HG03575 (cell line): Measurements from ENCODE around the gene CHURC1.
"Not testable (repeated sequence)": the region's sequence is repeated elsewhere in the genome, so short reads cannot be mapped to it uniquely, and the experiment has no call there.

Source experiments
- ATAC-seq: cut with Tn5 transposase; IDR thresholded peaks from one replicate; pipeline ENCODE4 v1.9.1; 2021; ENCODE audit not compliant: unreplicated experiment, insufficient number of reproducible peaks, low FRiP score; ENCODE audit errors: extremely low read depth

Gene CHURC1

GRCh38 chr14:64899958-64900357, 14.3 kb upstream of the CHURC1 start:
- ATAC-seq = no peak

GRCh38 chr14:64906022-64906421, 8.2 kb upstream of the CHURC1 start:
- ATAC-seq = no peak

DNA sequence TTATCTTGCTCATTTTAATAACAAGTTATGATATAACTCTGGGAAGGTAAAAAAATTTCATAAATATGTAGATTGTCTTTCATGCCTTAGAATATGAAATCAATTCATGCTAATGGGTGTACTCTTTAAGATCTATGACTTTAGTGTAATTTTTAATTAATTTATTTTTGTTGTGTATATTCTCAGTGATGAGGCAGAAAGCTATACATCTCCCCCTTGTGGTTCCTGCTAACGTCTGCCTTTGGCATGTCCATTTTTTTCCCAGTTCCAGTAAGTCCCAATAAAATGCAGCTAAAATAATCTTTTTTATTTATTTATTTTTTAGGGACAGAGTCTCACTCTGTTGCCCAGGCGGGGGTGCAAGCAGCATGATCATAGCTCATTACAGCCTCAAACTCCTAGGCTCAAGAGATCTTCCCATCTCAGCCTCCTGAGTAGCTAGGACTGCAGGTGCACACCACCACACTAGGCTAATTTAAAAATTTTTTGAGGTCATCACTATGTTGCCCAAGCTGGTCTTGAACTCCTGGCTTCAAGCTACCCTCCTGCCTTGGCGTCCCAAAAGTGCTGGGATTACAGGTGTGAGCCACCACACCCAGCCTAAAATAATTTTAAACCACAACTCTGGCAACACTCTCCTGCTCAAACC, 3.3 kb upstream of the CHURC1 start:
- no peak for ATAC-seq

DNA sequence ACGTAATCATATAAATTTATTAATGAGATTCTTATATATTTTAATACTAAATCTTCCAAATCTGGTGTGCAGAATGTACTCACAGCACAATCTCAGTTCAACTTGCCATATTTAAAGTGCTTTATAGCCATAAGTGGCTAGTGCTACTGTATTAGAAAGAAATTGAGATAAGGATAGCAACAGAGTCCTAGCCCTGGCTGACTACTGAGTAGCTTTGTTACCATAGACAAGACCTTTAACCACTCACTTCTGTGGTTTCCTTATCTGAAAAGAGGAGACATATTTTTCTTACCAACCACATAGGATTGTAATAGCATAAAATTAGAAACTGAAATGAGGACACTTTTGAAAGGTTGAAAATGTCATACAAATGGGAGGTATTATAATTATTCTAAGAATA, 2.0 kb upstream of the CHURC1 start:
- no peak for ATAC-seq

GRCh38 chr14:64913477-64913876, 778 bp upstream of the CHURC1 start:
- ATAC-seq = not testable (repeated sequence)

- ATAC-seq = no peak
Observed at GRCh38 chr14:64915029-64915424, 772 bp downstream of the CHURC1 start.

DNA sequence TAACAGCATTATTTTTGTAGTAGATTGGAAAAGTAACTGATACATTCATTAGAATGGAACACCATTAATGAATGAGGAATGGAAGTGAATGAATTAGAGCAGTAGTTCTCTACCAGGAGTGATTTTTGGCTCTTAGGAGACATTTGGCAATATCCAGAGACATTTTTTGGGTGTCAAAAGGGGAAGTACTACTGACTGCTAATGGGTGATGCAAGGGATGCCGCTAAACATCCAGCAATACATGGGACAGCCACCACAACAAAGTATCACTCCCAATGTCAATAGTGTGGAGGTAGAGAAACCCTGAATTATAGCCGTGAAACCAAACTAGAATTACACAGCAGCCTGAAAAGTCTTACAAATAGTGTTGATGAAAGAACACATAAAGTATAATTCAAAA, 1.5 kb downstream of the CHURC1 start:
- ATAC-seq = no peak

- no peak for ATAC-seq
Observed at GRCh38 chr14:64918216-64918615, 4.0 kb downstream of the CHURC1 start.

DNA sequence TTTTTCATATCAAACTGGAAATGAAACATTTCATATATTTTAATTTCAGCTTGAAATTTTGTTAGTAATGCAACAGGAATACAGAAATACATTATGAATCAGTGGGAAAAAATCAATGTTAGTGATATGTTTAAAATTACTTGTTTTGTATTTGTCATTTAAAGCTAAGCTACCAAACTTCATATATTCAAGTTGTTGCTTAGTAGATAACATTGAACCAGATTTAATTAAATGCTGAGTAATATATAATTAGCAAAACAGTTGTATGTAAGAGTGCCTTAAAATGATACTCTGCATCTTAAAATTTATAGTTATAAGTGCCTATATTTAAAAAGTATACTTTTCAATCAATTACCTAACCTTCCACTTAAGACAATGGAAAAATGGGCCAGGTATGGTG, 5.0 kb downstream of the CHURC1 start:
- ATAC-seq = no peak

DNA sequence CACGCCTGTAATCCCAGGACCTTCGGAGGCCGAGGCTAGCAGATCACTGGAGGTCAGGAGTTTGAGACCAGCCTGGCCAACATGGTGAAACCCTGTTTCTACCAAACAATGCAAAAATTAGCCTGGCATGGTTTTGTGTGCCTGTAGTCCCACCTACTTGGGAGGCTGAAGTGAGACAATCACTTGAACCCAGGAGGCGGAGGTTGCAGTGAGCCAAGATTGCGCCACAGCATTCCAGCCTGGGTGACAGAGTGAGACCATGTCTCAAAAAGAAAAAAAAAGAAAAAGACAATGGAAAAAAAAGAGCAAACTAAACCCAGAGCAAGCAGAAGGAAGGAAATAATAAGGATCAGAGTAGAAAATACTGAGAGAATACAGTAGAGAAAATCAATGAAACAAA, 5.4 kb downstream of the CHURC1 start:
- ATAC-seq = no peak

DNA sequence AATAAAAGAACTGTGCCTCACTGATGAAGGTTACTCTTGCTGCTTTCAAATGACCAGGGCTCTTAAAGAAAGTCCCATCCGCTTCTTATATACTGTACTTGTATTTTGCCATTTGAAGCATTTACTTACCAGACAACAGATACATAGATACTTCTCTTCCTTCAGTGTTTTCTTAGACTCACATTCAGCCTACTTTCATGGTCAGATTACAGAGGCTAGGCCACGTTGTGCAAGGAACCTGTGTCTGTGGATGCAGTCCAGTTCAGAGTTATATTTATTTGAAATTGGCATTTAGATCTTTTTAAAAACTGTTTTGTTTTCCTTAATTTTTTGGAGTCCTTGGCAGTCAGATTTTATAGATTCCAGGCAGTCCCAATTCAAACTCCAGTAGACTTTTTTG, 6.2 kb downstream of the CHURC1 start:
- ATAC-seq = no peak

DNA sequence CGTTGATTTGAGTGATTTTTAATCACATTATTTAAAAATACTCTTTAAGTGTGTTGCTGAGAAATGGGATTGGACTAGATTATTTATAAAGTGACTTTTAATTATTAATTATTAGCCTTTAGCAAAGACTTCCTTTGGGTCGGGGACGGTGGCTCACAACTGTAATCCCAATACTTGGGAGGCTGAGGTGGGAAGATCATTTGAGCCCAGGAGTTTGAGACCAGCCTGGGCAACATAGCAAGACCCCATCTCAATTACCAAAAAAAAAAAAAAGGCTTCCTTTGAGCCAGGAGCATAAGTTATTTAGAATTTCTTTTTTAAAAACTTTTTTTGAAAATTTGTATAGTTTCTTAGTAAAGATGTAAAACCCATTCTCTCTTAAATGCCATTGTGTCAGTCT, 8.8 kb downstream of the CHURC1 start:
- no peak for ATAC-seq

GRCh38 chr14:64926398-64926995, 12.2 kb downstream of the CHURC1 start:
- no peak for ATAC-seq

DNA sequence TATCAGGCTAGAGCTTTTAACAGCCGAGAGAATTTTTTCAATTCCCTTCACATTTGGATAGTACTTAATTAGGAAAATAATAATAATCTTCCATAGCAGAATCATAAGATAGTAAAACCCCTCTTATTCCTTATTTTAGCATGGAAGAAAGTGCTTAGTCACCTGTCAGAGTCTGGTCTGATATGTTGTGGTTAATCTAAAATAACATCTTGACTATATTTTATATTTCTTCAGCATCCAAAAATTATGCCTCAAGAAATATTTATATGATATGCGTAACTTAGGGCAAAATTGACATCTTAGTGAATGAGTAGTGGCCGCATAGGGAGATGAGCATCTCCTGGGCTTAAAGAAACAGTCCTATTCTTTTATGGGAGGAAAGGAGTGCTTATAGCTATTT, 12.8 kb downstream of the CHURC1 start:
- ATAC-seq = no peak

DNA sequence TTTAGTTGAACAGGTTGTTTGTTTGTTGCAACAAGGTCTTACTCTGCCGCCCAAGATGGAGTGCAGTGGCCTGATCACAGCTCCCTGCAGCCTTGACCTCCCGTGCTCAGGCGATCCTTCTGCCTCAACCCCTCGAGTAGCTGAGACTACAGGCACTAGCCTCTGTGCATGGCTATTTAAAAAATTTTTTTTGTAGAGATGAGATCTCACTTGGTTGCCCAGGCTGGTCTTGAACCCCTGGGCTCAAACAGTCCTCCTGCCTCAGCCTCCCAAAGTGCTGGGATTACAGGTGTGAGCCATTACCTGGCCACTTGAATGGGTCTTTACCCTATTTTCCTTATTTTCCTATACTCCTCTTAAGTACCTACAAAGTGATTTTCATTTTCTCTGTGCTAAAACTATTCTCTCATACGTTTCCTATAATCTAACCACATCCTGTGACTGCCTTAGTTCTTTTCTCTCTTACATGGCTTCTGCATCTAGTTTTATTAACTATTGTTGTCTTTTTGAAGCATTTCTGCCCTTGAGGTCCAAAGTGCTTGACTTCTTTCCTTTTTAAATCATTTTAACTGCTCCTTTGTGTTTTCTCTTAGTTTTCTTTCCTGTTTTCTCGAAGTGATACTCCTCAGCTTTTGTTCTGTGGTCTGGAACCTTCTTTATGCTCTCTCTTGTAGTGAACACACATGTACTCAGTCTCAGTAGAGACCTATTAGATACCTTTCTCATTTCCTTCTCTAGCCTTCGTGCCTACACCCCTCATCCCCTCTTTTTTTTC, 14.2 kb downstream of the CHURC1 start:
- no peak for ATAC-seq

DNA sequence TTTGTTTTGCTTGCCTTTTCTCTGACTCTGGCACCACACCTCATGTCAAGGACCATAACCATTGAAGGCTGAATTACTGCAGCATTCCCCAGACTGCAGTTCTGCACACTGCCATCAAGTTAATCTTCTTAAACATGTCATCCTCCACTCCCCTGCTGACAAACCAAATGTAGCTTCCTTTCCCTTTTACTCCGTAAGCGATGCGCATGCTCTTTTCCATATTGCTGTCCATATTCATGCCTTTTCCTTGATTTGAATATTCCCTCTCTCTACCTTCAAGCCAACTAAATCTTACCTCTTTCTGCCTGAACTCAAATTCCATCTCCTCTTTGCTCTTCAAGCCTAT, 14.7 kb downstream of the CHURC1 start:
- ATAC-seq = no peak

DNA sequence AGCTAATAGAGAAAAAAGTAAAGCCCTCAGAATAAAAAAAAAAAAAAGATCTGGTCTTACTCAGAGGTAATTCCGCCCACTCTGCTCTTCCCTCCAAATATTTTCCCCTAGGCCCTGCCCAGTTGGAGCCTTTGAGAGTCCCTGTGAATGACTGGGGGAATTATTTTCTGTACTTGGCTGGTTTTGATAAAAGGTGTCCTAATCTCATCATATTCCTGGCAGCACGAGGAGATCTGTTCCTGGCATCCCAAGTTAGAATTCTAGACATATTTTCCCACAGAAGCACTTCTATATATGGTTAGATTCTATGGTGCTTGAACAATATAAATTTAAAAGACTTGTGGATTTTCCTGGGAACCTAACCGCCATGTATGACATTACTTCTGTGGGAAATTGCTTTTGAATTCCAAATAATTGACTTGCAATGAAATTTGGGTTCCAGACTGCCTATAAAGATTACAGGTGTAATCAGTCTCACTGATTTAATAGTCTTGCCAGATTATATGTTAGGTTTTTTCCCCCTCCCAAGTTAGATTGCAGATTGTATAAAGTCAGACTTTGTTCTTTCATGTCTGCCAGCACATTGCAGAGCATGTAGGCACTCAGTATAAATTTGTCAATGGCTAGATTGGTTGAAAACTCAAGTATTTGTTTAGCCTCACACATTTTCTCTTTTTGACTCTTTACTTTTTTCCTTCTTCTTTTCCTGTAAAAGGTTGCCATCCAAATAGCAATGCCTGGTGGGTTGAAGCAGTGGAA, 16.0 kb downstream of the CHURC1 start:
- ATAC-seq = no peak

DNA sequence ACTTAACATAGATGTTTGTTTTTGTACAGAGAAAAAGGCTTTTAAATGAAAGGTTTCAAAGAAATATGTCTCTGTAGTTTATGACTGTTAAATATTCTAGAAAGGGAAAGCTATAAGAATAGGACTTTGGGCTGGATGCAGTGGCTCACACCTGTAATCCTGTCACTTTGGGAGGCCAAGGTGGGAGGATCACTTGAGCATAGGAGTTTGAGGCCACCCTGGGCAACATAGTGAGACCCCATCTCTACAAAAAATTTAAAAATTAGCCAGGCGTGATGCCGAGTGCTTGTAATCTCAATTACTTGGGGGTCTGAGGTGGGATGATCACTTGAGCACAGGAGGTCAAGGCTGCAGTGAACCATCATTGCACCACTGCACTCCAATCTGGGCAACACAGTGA, 16.9 kb downstream of the CHURC1 start:
- no peak for ATAC-seq

GRCh38 chr14:64932231-64932630, 18.0 kb downstream of the CHURC1 start:
- no peak for ATAC-seq
